OCI-LY7 (cell line): ENCODE measurements around the gene EPHA8.

Experiments used
- EZH2phosphoT487 ChIP-seq: fragments of 200-600 bp; sonication (generic); IDR thresholded peaks from 2 replicates; pipeline ENCODE4 v1.6.1; 2018; ENCODE audit warnings: low read depth, borderline replicate concordance, mild to moderate bottlenecking, mixed run types, antibody characterized with exemption, low read length, moderate library complexity, mixed read lengths
- TF ChIP-seq, protein P1 (sequence below): fragments of 200-600 bp; sonication (generic); conservative IDR thresholded peaks from 2 replicates; pipeline ENCODE4 v1.5.1; 2014; ENCODE audit warnings: mild to moderate bottlenecking, antibody characterized with exemption, low read length, moderate library complexity, mixed read lengths

DNA sequence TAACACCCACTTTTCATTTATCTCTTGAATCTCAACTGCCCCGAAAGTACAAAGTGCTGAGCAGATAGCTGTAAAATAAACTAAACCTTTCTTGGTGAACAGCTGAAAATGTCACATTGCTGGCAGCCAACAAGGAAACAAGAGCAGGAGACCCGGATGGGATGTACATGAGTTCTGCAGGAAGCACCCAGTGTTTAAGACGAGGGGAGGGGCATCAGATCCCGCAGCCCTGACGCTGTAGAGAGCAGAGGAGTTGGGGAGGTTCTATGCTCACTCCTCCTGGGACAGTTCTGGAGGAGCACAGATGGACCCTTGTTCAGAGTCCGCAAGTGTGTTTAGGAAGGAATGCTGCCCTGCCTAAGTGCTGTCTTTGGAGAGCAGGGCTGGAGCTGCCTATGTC is 32.0 kb upstream of the EPHA8 start:
- TF ChIP-seq, protein P1, sequence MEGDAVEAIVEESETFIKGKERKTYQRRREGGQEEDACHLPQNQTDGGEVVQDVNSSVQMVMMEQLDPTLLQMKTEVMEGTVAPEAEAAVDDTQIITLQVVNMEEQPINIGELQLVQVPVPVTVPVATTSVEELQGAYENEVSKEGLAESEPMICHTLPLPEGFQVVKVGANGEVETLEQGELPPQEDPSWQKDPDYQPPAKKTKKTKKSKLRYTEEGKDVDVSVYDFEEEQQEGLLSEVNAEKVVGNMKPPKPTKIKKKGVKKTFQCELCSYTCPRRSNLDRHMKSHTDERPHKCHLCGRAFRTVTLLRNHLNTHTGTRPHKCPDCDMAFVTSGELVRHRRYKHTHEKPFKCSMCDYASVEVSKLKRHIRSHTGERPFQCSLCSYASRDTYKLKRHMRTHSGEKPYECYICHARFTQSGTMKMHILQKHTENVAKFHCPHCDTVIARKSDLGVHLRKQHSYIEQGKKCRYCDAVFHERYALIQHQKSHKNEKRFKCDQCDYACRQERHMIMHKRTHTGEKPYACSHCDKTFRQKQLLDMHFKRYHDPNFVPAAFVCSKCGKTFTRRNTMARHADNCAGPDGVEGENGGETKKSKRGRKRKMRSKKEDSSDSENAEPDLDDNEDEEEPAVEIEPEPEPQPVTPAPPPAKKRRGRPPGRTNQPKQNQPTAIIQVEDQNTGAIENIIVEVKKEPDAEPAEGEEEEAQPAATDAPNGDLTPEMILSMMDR, result no peak
- TF ChIP-seq EZH2phosphoT487, result no peak
